Hepatocyte (in vitro differentiated cells): ENCODE measurements around the gene BATF3. TPM values are rescaled to one million over a fixed set of nuclear protein-coding genes. Genes with fewer than 3 reads are reported as not detected.
A peak's percentile ranks its signal among the peaks of the same experiment; 100 is the strongest.

Source experiments
- DNase-seq: peaks from one replicate; pipeline ENCODE4 v3.0.0-alpha.2; 2016; ENCODE audit warnings: low spot score
- H2AFZ ChIP-seq: fragments of 200-600 bp; sonication (generic); 2 replicates; pipeline ENCODE4 v1.6.0; 2016; ENCODE audit warnings: antibody characterized with exemption, mild to moderate bottlenecking
- H3K27ac ChIP-seq: fragments of 200-600 bp; sonication (generic); 2 replicates; pipeline ENCODE4 v1.5.1; 2016; ENCODE audit warnings: mild to moderate bottlenecking
- H3K27me3 ChIP-seq: fragments of 200-600 bp; sonication (generic); 2 replicates; pipeline ENCODE4 v1.6.1; 2016
- H3K36me3 ChIP-seq: fragments of 200-600 bp; sonication (generic); replicated peaks from 2 replicates; pipeline ENCODE4 v1.5.1; 2016; ENCODE audit warnings: low read depth; ENCODE audit not compliant: insufficient read depth
- H3K4me1 ChIP-seq: fragments of 200-600 bp; sonication (generic); 2 replicates; pipeline ENCODE4 v1.5.1; 2016; ENCODE audit warnings: mild to moderate bottlenecking, moderate library complexity; ENCODE audit not compliant: insufficient read depth
- H3K4me2 ChIP-seq: fragments of 200-600 bp; sonication (generic); 2 replicates; pipeline ENCODE4 v1.6.0; 2016
- H3K4me3 ChIP-seq: fragments of 200-600 bp; sonication (generic); 2 replicates; pipeline ENCODE4 v1.5.1; 2016; ENCODE audit warnings: mild to moderate bottlenecking
- H3K79me2 ChIP-seq: fragments of 200-600 bp; sonication (generic); 2 replicates; pipeline ENCODE4 v1.6.0; 2017; ENCODE audit warnings: mild to moderate bottlenecking
- H3K9me2 ChIP-seq: fragments of 200-600 bp; sonication (generic); replicated peaks from 2 replicates; pipeline ENCODE4 v1.6.0; 2017; ENCODE audit warnings: mild to moderate bottlenecking; ENCODE audit not compliant: insufficient read depth
- H3K9me3 ChIP-seq: fragments of 200-600 bp; sonication (generic); 2 replicates; pipeline ENCODE4 v1.5.1; 2016; ENCODE audit warnings: low read depth, mild to moderate bottlenecking
- H4K20me1 ChIP-seq: fragments of 200-600 bp; sonication (generic); 2 replicates; pipeline ENCODE4 v1.6.0; 2016; ENCODE audit warnings: mild to moderate bottlenecking; ENCODE audit not compliant: insufficient read depth, poor library complexity, severe bottlenecking
- EZH2 ChIP-seq: fragments of 200-600 bp; sonication (generic); IDR thresholded peaks from 2 replicates; pipeline ENCODE4 v1.6.1; 2016; ENCODE audit warnings: antibody characterized with exemption, mild to moderate bottlenecking, borderline replicate concordance
- EZH2phosphoT487 ChIP-seq: fragments of 200-600 bp; sonication (generic); IDR thresholded peaks from one replicate; pipeline ENCODE4 v1.6.1; 2018; ENCODE audit warnings: antibody characterized with exemption, mild to moderate bottlenecking, low read depth, moderate library complexity; ENCODE audit not compliant: unreplicated experiment, severe bottlenecking
- WGBS: methylation state at CpG from one replicate; pipeline ENCODE4 v1.1.6; 2016; ENCODE audit warnings: low lambda C conversion rate; ENCODE audit errors: missing lambda C conversion rate; 5-methylcytosine and 5-hydroxymethylcytosine counted together
- polyA plus RNA-seq: library from polyadenylated mRNA; unstranded; fragments of >200 nt; fragmentation: Nextera tagmentation; extraction: Ambion mirVana; gene quantifications from 2 replicates; pipeline ENCODE4 v1.2.1, GENCODE V29; 2016
- total RNA-seq: library from RNA; depleted of rRNA; stranded (reverse); fragments of >200 nt; gene quantifications from 2 replicates; pipeline ENCODE4 v1.2.3, GENCODE V29; 2014
- TF ChIP-seq, protein P1 (sequence below): fragments of 200-600 bp; sonication (generic); IDR thresholded peaks from 2 replicates; pipeline ENCODE4 v1.5.1; 2016; ENCODE audit warnings: antibody characterized with exemption, mild to moderate bottlenecking; ENCODE audit not compliant: poor library complexity

The BATF3 gene, protein sequence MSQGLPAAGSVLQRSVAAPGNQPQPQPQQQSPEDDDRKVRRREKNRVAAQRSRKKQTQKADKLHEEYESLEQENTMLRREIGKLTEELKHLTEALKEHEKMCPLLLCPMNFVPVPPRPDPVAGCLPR
- total RNA-seq: 1.6 TPM in 1 of 2 replicates, not detected in the other
- 3.2 and 3.5 TPM in 2 replicates for polyA plus RNA-seq

- Histone ChIP-seq H3K4me1 (peaks cover 27% of the 10 kb centered on the region), H3K79me2 (no peaks in the 10 kb centered on the region), H3K4me3 (peak within 1 kb of the TSS; percentile 65), H3K27me3 (peaks cover 42% of the 10 kb centered on the region), H3K36me3 (no peaks in the 10 kb centered on the region), H3K9me2 (no peaks in the 10 kb centered on the region), H3K9me3 (no peaks in the 10 kb centered on the region), H2AFZ (peak within 1 kb of the TSS; percentile 88), H3K27ac (no peak within 1 kb of the TSS), H3K4me2 (peak within 1 kb of the TSS; percentile 100), H4K20me1 (no peaks in the 10 kb centered on the region)
- DNase-seq: peak; percentile 64
- 2% methylated on average over 33 of the region's 79 CpGs for WGBS
- TF ChIP-seq EZH2phosphoT487 (no peak), EZH2 (peak; percentile 60)
- TF ChIP-seq, protein P1, sequence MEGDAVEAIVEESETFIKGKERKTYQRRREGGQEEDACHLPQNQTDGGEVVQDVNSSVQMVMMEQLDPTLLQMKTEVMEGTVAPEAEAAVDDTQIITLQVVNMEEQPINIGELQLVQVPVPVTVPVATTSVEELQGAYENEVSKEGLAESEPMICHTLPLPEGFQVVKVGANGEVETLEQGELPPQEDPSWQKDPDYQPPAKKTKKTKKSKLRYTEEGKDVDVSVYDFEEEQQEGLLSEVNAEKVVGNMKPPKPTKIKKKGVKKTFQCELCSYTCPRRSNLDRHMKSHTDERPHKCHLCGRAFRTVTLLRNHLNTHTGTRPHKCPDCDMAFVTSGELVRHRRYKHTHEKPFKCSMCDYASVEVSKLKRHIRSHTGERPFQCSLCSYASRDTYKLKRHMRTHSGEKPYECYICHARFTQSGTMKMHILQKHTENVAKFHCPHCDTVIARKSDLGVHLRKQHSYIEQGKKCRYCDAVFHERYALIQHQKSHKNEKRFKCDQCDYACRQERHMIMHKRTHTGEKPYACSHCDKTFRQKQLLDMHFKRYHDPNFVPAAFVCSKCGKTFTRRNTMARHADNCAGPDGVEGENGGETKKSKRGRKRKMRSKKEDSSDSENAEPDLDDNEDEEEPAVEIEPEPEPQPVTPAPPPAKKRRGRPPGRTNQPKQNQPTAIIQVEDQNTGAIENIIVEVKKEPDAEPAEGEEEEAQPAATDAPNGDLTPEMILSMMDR: no peak
Observed at GRCh38 chr1:212699625-212700222, at the start of gene BATF3. TSS of gene BATF3 (minus strand) at chr1:212699840. CDS start at chr1:212699762, 78 bp downstream.

- TF ChIP-seq EZH2phosphoT487: no peak
- TF ChIP-seq, protein P1: no peak
- TF ChIP-seq EZH2: no peak
- DNase-seq: no peak
- Histone ChIP-seq H3K4me2 (no peak overlapping the region), H3K79me2 (peaks cover 25% of the 10 kb centered on the region), H4K20me1 (no peaks in the 10 kb centered on the region), H3K9me2 (no peaks in the 10 kb centered on the region), H3K4me3 (no peak overlapping the region), H3K9me3 (no peaks in the 10 kb centered on the region), H3K4me1 (no peaks in the 10 kb centered on the region), H3K27me3 (no peaks in the 10 kb centered on the region), H3K27ac (no peak overlapping the region), H2AFZ (no peak overlapping the region), H3K36me3 (no peaks in the 10 kb centered on the region)
- WGBS: 96% methylated on average over 3 of the region's 3 CpGs
Observed at GRCh38 chr1:212746546-212746945, 46.9 kb upstream of the BATF3 start.

- no peaks in the 10 kb centered on the region for H3K4me1 ChIP-seq
- no peak for DNase-seq
Observed at GRCh38 chr1:212745303-212745702, 45.7 kb upstream of the BATF3 start.

More at GRCh38 chr1:212745303-212745702, 45.7 kb upstream of the BATF3 start:
- Histone ChIP-seq H3K27me3 (no peaks in the 10 kb centered on the region), H3K9me3 (no peaks in the 10 kb centered on the region), H3K4me3 (no peak overlapping the region), H3K36me3 (no peaks in the 10 kb centered on the region), H4K20me1 (no peaks in the 10 kb centered on the region), H3K4me2 (no peak overlapping the region), H3K9me2 (no peaks in the 10 kb centered on the region), H3K27ac (no peak overlapping the region), H3K79me2 (peaks cover 25% of the 10 kb centered on the region), H2AFZ (no peak overlapping the region)
- TF ChIP-seq, protein P1: no peak
- TF ChIP-seq EZH2phosphoT487: no peak
- TF ChIP-seq EZH2: no peak
